Right lobe of liver (tissue), 6 donors: ENCODE data around the gene APH1B. TPM values are rescaled to one million over a fixed set of nuclear protein-coding genes. Genes with fewer than 3 reads are reported as not detected.

ENCODE experiments used
- ATAC-seq, 4 donors: fragments of 200-7000 bp; cut with Tn5 transposase; one replicate each; pipeline ENCODE4 v1.9.1; 2020; ENCODE audit warnings: mild to moderate bottlenecking in 4 of 4, moderate library complexity in 4 of 4
- DNase-seq, 3 donors: peaks; one replicate each; pipeline ENCODE4 v3.0.0-alpha.2; 2020
- H3K27ac ChIP-seq, 3 donors: fragments of 200-600 bp; one replicate each; pipeline ENCODE4 v1.8.0; 2022
- H3K27me3 ChIP-seq, 2 donors: fragments of 200-600 bp; one replicate each; pipeline ENCODE4 v1.8.0; 2022
- H3K36me3 ChIP-seq, 4 donors: fragments of 200-600 bp; sonication (generic) in 1 of 4; one replicate each; pipeline versions ENCODE4 v1.5.1 to v1.8.0; 2017 to 2022; ENCODE audit warnings: control low read depth in 1 of 4
- H3K4me1 ChIP-seq, 4 donors: fragments of 200-600 bp; sonication (generic) in 1 of 4; one replicate each; pipeline versions ENCODE4 v1.5.1 to v1.8.0; 2017 to 2022; ENCODE audit warnings: control low read depth in 1 of 4
- H3K4me3 ChIP-seq, 3 donors: fragments of 200-600 bp; one replicate each; pipeline ENCODE4 v1.8.0; 2022
- H3K9me3 ChIP-seq, 4 donors: fragments of 200-600 bp; sonication (generic) in 1 of 4; one replicate each; pipeline versions ENCODE4 v1.5.1 to v1.8.0; 2017 to 2022; ENCODE audit warnings: control low read depth in 1 of 4
- CTCF ChIP-seq, 4 donors: fragments of 200-600 bp in 3 of 4; fragments of 450-650 bp in 1 of 4; IDR thresholded peaks; one replicate each; pipeline versions ENCODE4 v1.5.1 to v1.8.0; 2016 to 2022; ENCODE audit warnings: antibody characterized with exemption in 4 of 4, mild to moderate bottlenecking in 2 of 4
- POLR2A ChIP-seq: fragments of 450-650 bp; IDR thresholded peaks from one replicate; pipeline ENCODE4 v1.6.1; 2017; ENCODE audit warnings: antibody characterized with exemption, mild to moderate bottlenecking
- WGBS: methylation state at CpG from one replicate; pipeline ENCODE4 v1.1.6; 2018; ENCODE audit warnings: low coverage, low lambda C conversion rate; ENCODE audit not compliant: insufficient coverage; ENCODE audit errors: missing lambda C conversion rate; 5-methylcytosine and 5-hydroxymethylcytosine counted together
- intact Hi-C, 2 donors: fragments of 100-400 bp; cut with DNase I; formaldehyde crosslinking; loops; one replicate each; pipeline versions ENCODE4 v1.11.2 to v1.14.1; 2022
- total RNA-seq, 6 experiments: library from RNA; depleted of rRNA in 2 of 6; stranded (reverse); fragments of >200 nt in 2 of 6; fragmentation: NEBNext Ultra II Directional in 3 of 6; extraction: Animal tissue kit (Norgen Biotek cat#: 25700) in 3 of 6; gene quantifications; one replicate each; pipeline versions ENCODE4 v1.1.0 to v1.2.4, GENCODE V29; 2016 to 2023
- donor health status: DM: no; HTN: yes; CAD: no.
- donor health status: DM: no; HTN: no; CAD: no.
- donor health status: DM: no; HTN: no; CAD: no.
- donor health status: DM: no; HTN: yes; CAD: no.
- donor health status: DM: no; HTN: yes; CAD: no.

APH1B gene
- total RNA-seq, 6 experiments from 2014 or later, result 2.2 to 7.4 (median 4.7) TPM

GRCh38 chr15:63350178-63350621, 72.8 kb downstream of the APH1B start:
- Histone ChIP-seq H3K36me3 (no peaks in the 10 kb centered on the region), H3K27me3 (no peaks in the 10 kb centered on the region), H3K4me3 (no peak overlapping the region), H3K27ac (no peak overlapping the region), H3K9me3 (no peaks in the 10 kb centered on the region), H3K4me1 (no peaks in the 10 kb centered on the region)
- DNase-seq, result no peak
- ATAC-seq, result no peak
- 58% methylated on average over 4 of the region's 5 CpGs for WGBS
- intact Hi-C loops, result no loop called here
- TF ChIP-seq CTCF (IDR thresholded peaks at IDR 0.05) (no peak), POLR2A (no peak)

DNA sequence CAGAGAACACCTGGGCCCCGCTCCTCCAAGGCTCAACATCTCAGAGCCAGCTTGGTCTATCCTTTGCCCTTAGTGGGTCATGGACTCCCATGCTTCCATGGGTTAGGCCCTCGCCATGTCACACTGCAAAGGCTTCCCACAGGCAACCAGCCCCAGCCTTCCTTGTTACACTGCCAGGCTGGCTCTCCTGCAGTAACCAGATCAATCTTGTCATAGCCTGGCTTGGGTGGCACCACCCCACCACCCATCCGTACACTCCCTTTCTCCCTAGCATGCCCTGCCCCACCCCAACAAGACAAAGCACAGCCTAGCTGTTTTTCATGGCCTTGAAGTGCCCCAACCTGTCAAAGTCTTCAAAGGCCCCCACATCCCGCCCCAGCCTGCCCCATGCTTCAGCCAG, 73.8 kb downstream of the APH1B start:
- TF ChIP-seq CTCF (IDR thresholded peaks at IDR 0.05) (no peak), POLR2A (no peak)
- no peak for DNase-seq
- Histone ChIP-seq H3K4me1 (no peaks in the 10 kb centered on the region), H3K36me3 (no peaks in the 10 kb centered on the region), H3K9me3 (no peaks in the 10 kb centered on the region), H3K27me3 (no peaks in the 10 kb centered on the region), H3K4me3 (no peak overlapping the region), H3K27ac (no peak overlapping the region)
- ATAC-seq, result no peak
- 100% methylated on average over 2 of the region's 4 CpGs for WGBS
- intact Hi-C loops, result no loop called here

DNA sequence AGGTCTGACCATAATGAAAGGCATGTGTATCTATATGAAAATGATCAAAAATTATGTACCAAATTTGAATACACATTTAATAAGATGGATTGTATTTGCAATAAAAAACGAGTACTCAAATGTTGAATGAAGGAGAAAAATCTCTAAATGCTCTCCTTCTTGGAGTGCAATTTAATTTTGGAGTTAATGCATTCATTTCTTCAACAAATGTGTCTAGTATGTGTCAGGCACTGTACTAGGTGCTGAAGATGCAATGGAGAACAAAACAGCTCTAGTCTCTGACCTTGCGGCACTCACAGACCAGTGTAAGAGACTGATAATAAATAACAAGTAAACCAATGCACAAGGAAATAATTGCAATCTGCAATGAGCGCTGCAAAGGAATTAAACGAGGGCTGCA, 75.4 kb downstream of the APH1B start:
- ATAC-seq, result no peak
- DNase-seq, result no peak
- Histone ChIP-seq H3K9me3 (no peaks in the 10 kb centered on the region), H3K4me3 (no peak overlapping the region), H3K36me3 (no peaks in the 10 kb centered on the region), H3K4me1 (no peaks in the 10 kb centered on the region), H3K27ac (no peak overlapping the region), H3K27me3 (no peaks in the 10 kb centered on the region)
- intact Hi-C loops, result no loop called here
- TF ChIP-seq CTCF (IDR thresholded peaks at IDR 0.05) (no peak), POLR2A (no peak)
- 79% methylated on average over 4 of the region's 4 CpGs for WGBS

DNA sequence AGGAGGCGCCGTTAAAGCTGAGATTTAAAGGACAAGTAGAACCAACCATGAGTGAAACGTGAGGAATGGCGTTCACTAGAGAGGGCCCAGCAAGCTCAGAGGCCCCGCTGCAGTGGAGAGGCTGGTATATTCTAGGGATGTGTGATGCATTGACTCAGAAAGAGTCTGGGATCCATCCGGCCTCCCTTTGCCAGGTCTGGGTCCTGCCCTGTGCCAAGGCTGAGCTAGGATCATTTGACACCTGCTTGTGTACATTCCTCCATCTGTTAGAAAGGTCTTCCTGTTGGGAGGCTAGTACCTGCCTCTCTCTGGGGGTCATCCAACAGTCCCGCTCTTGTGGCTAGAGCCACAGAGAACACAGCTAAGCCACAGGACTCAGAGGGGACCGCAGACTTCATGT, 75.9 kb downstream of the APH1B start:
- Histone ChIP-seq H3K9me3 (no peaks in the 10 kb centered on the region), H3K27me3 (no peaks in the 10 kb centered on the region), H3K4me1 (no peaks in the 10 kb centered on the region), H3K4me3 (no peak overlapping the region), H3K36me3 (no peaks in the 10 kb centered on the region), H3K27ac (no peak overlapping the region)
- no peak for DNase-seq
- no peak for ATAC-seq
- intact Hi-C loops, result no loop called here
- TF ChIP-seq CTCF (IDR thresholded peaks at IDR 0.05), result no peak
- TF ChIP-seq POLR2A, result no peak
- WGBS, result 73% methylated on average over 5 of the region's 8 CpGs

GRCh38 chr15:63353887-63354286, 76.5 kb downstream of the APH1B start:
- H3K36me3 ChIP-seq, result no peaks in the 10 kb centered on the region
- DNase-seq (no peak), ATAC-seq (peak; percentile 53 to 90 (median 76))
- no peaks in the 10 kb centered on the region for H3K27me3 ChIP-seq
- TF ChIP-seq CTCF (IDR thresholded peaks at IDR 0.05) (no peak), POLR2A (no peak)
- H3K4me1 ChIP-seq, result no peaks in the 10 kb centered on the region
- WGBS, result 37% methylated on average over 5 of the region's 5 CpGs
- intact Hi-C loops, result no loop called here
- H3K27ac ChIP-seq, result no peak overlapping the region
- no peak overlapping the region for H3K4me3 ChIP-seq
- no peaks in the 10 kb centered on the region for H3K9me3 ChIP-seq
